Right ventricle myocardium inferior (tissue), 1 donor: Measurements from ENCODE around the gene SNX25. TPM values are rescaled to one million over a fixed set of nuclear protein-coding genes. Genes with fewer than 3 reads are reported as not detected.
"Not testable (repeated sequence)": the region's sequence is repeated elsewhere in the genome, so short reads cannot be mapped to it uniquely, and the experiment has no call there.

Experiments
- ATAC-seq: fragments of 200-7000 bp; cut with Tn5 transposase; one replicate; pipeline ENCODE4 v1.9.1; 2020; ENCODE audit warnings: mild to moderate bottlenecking, moderate library complexity
- DNase-seq: peaks from one replicate; pipeline ENCODE4 v3.0.0; 2021; ENCODE audit errors: missing footprints
- intact Hi-C: fragments of 100-400 bp; cut with DNase I; formaldehyde crosslinking; loops from one replicate; pipeline ENCODE4 v1.11.0; 2022
- total RNA-seq: library from RNA; stranded (reverse); fragmentation: NEBNext Ultra II Directional; extraction: Animal tissue kit (Norgen Biotek cat#: 25700); gene quantifications from one replicate; pipeline ENCODE4 v1.2.1, GENCODE V29; 2021
- donor health status: DM: no; HTN: yes; CAD: no; lungs with severe emphysema.

The SNX25 gene
- total RNA-seq, 1 donor from 2014 or later, result 10.9 TPM

- no peak for ATAC-seq
Observed at GRCh38 chr4:185222598-185222997, 13.2 kb downstream of the SNX25 start.

GRCh38 chr4:185224597-185224996, 15.2 kb downstream of the SNX25 start:
- no peak for DNase-seq
- intact Hi-C loops, result no loop called here
- ATAC-seq, result no peak

More at GRCh38 chr4:185222598-185222997, 13.2 kb downstream of the SNX25 start:
- no peak for DNase-seq
- intact Hi-C loops, result no loop called here

- ATAC-seq, result no peak
Observed at GRCh38 chr4:185225940-185226339, 16.5 kb downstream of the SNX25 start.

GRCh38 chr4:185227131-185227551, 17.7 kb downstream of the SNX25 start:
- intact Hi-C loops, result no loop called here
- DNase-seq (no peak), ATAC-seq (peak; percentile 31)

More at GRCh38 chr4:185225940-185226339, 16.5 kb downstream of the SNX25 start:
- no peak for DNase-seq
- intact Hi-C loops, result no loop called here

GRCh38 chr4:185227713-185228278, 18.4 kb downstream of the SNX25 start:
- ATAC-seq (no peak), DNase-seq (no peak)
- intact Hi-C loops, result no loop called here

GRCh38 chr4:185229021-185229818, 19.8 kb downstream of the SNX25 start:
- ATAC-seq, result no peak
- no peak for DNase-seq

GRCh38 chr4:185232370-185232769, 23.0 kb downstream of the SNX25 start:
- ATAC-seq, result no peak
- intact Hi-C loops, result no loop called here

More at GRCh38 chr4:185229021-185229818, 19.8 kb downstream of the SNX25 start:
- intact Hi-C loops, result no loop called here

GRCh38 chr4:185235119-185235842, 25.9 kb downstream of the SNX25 start:
- ATAC-seq (no peak), DNase-seq (no peak)
- intact Hi-C loops, result no loop called here

More at GRCh38 chr4:185232370-185232769, 23.0 kb downstream of the SNX25 start:
- no peak for DNase-seq

GRCh38 chr4:185235843-185236503, 26.6 kb downstream of the SNX25 start:
- ATAC-seq, result peak; percentile 28

GRCh38 chr4:185237175-185237574, 27.8 kb downstream of the SNX25 start:
- no peak for DNase-seq
- peak; percentile 31 for ATAC-seq
- intact Hi-C loops, result no loop called here

More at GRCh38 chr4:185235843-185236503, 26.6 kb downstream of the SNX25 start:
- DNase-seq, result no peak
- intact Hi-C loops, result no loop called here

- ATAC-seq (no peak), DNase-seq (no peak)
- intact Hi-C loops, result no loop called here
Observed at GRCh38 chr4:185238215-185238681, 28.9 kb downstream of the SNX25 start.

- DNase-seq (no peak), ATAC-seq (no peak)
- intact Hi-C loops, result no loop called here
Observed at GRCh38 chr4:185238750-185239149, 29.4 kb downstream of the SNX25 start.

GRCh38 chr4:185240486-185240885, 31.1 kb downstream of the SNX25 start:
- intact Hi-C loops, DNase-seq, ATAC-seq: not testable (repeated sequence)

- ATAC-seq (no peak), DNase-seq (no peak)
- intact Hi-C loops, result no loop called here
Observed at GRCh38 chr4:185242749-185243533, 33.5 kb downstream of the SNX25 start.

- no peak for ATAC-seq
- no peak for DNase-seq
- intact Hi-C loops, result no loop called here
Observed at GRCh38 chr4:185243879-185244278, 34.5 kb downstream of the SNX25 start.

GRCh38 chr4:185244763-185245162, 35.4 kb downstream of the SNX25 start:
- intact Hi-C loops, result no loop called here
- ATAC-seq (no peak), DNase-seq (no peak)

GRCh38 chr4:185246453-185246852, 37.1 kb downstream of the SNX25 start:
- DNase-seq (no peak), ATAC-seq (no peak)
- intact Hi-C loops, result no loop called here

GRCh38 chr4:185247151-185247550, 37.8 kb downstream of the SNX25 start:
- DNase-seq, result no peak
- ATAC-seq, result no peak
- intact Hi-C loops, result no loop called here
